A673 (cell line): Measurements from ENCODE around the gene DES. TPM values are rescaled to one million over a fixed set of nuclear protein-coding genes. Genes with fewer than 3 reads are reported as not detected.

Experiments used
- BruUV-seq: library from RNA; stranded (reverse); fragments of 400-500 nt; replicated peaks from 2 replicates; lab custom pipeline; 2021; lab: Mats Ljungman, UMichigan
- CTCF ChIA-PET: fragments of 300-600 bp; sonication (Branson Sonifier 250); formaldehyde crosslinking; loops from one replicate; lab custom pipeline; 2022; ENCODE audit warnings: antibody characterized with exemption; lab: Charles Lee
- POLR2A ChIA-PET: fragments of 300-600 bp; sonication (Branson Sonifier 250); formaldehyde crosslinking; loops from one replicate; lab custom pipeline; 2022; ENCODE audit warnings: antibody characterized with exemption; ENCODE audit not compliant: low non-redundant PET; lab: Charles Lee
- DNase-seq: peaks from one replicate; pipeline ENCODE4 v3.0.0-alpha.2; 2015; ENCODE audit warnings: low spot score
- H3K27ac ChIP-seq: fragments of 200-600 bp; sonication (generic); 2 replicates; pipeline ENCODE4 v1.5.1; 2016; ENCODE audit warnings: mixed run types, low read depth, mild to moderate bottlenecking, mixed read lengths, antibody characterized with exemption, low read length; ENCODE audit not compliant: poor library complexity, severe bottlenecking
- H3K27me3 ChIP-seq: fragments of 200-600 bp; sonication (generic); replicated peaks from 2 replicates; pipeline ENCODE4 v1.6.1; 2017; ENCODE audit warnings: mixed run types, low read depth, mild to moderate bottlenecking, mixed read lengths, antibody characterized with exemption, low read length; ENCODE audit not compliant: insufficient read depth, poor library complexity
- H3K36me3 ChIP-seq: fragments of 200-600 bp; sonication (generic); 2 replicates; pipeline ENCODE4 v1.6.1; 2016; ENCODE audit warnings: mixed run types, mild to moderate bottlenecking, mixed read lengths, antibody characterized with exemption, low read length; ENCODE audit not compliant: insufficient read depth, poor library complexity, severe bottlenecking
- H3K4me1 ChIP-seq: fragments of 200-600 bp; sonication (generic); 2 replicates; pipeline ENCODE4 v1.6.1; 2017; ENCODE audit warnings: mixed run types, mild to moderate bottlenecking, mixed read lengths, antibody characterized with exemption, low read length; ENCODE audit not compliant: insufficient read depth, poor library complexity, severe bottlenecking
- H3K4me3 ChIP-seq: fragments of 200-600 bp; sonication (generic); 2 replicates; pipeline ENCODE4 v1.5.1; 2016; ENCODE audit warnings: low read depth, mixed run types, mild to moderate bottlenecking, mixed read lengths, low read length; ENCODE audit not compliant: poor library complexity, severe bottlenecking
- H3K9me3 ChIP-seq: fragments of 200-600 bp; sonication (generic); 2 replicates; pipeline ENCODE4 v1.6.1; 2016; ENCODE audit warnings: mixed run types, low read depth, mild to moderate bottlenecking, mixed read lengths, antibody characterized with exemption, low read length; ENCODE audit not compliant: poor library complexity, severe bottlenecking
- CTCF ChIP-seq: fragments of 300-800, 200-600 bp; sonication (generic); conservative IDR thresholded peaks from 2 replicates; pipeline ENCODE4 v1.5.1; 2017; ENCODE audit warnings: low read depth, mild to moderate bottlenecking, antibody characterized with exemption, low read length, moderate library complexity, mixed read lengths
- EZH2 ChIP-seq: fragments of 200-600 bp; sonication (generic); IDR thresholded peaks from 2 replicates; pipeline ENCODE4 v1.6.1; 2017; ENCODE audit warnings: borderline replicate concordance, low read depth, mild to moderate bottlenecking, mixed read lengths, antibody characterized with exemption, low read length; ENCODE audit not compliant: poor library complexity, severe bottlenecking
- intact Hi-C: fragments of 100-400 bp; cut with micrococcal nuclease; formaldehyde crosslinking; loops from one replicate; pipeline ENCODE4 v1.10.0; 2022; ENCODE audit not compliant: unreplicated experiment
- total RNA-seq: library from RNA; stranded (reverse); gene quantifications from 2 replicates; pipeline ENCODE4 v1.2.3, GENCODE V29; 2021

DES gene
- total RNA-seq, 1 experiment from 2014 or later: not detected

GRCh38 chr2:219460424-219460926, 42.3 kb downstream of the DES start:
- no TSS peak for BruUV-seq
- DNase-seq: no peak
- Histone ChIP-seq H3K36me3 (no peaks in the 10 kb centered on the region), H3K9me3 (no peaks in the 10 kb centered on the region), H3K4me3 (no peak overlapping the region), H3K27ac (peak overlapping the region; percentile 37), H3K27me3 (no peaks in the 10 kb centered on the region), H3K4me1 (peaks cover 6% of the 10 kb centered on the region)
- ChIA-PET CTCF (interaction anchor here (0.6 kb wide), 1 partner anchor 72 kb away, joined by 3 read pairs; no protein-coding TSS in a partner anchor), POLR2A (no interaction called here)
- TF ChIP-seq CTCF (no peak), EZH2 (no peak)
- intact Hi-C loops: no loop called here

- H3K9me3 ChIP-seq: no peaks in the 10 kb centered on the region
- POLR2A ChIA-PET: interaction anchor here (0.6 kb wide), 1 partner anchor 9 kb away, joined by 8 read pairs; no protein-coding TSS in a partner anchor
- H3K27me3 ChIP-seq: no peaks in the 10 kb centered on the region
- no peaks in the 10 kb centered on the region for H3K36me3 ChIP-seq
- intact Hi-C loops: no loop called here
- H3K4me3 ChIP-seq: no peak overlapping the region
- no peak for DNase-seq
- H3K4me1 ChIP-seq: peaks cover 6% of the 10 kb centered on the region
- TF ChIP-seq EZH2 (no peak), CTCF (no peak)
- CTCF ChIA-PET: interaction anchor here (0.6 kb wide), 1 partner anchor 72 kb away, joined by 3 read pairs; no protein-coding TSS in a partner anchor
- peak overlapping the region; percentile 37 for H3K27ac ChIP-seq
- no TSS peak for BruUV-seq
These were observed 42.9 kb downstream of the DES start for GRCh38 chr2:219461047-219461514.

GRCh38 chr2:219461669-219462068, 43.5 kb downstream of the DES start:
- Histone ChIP-seq H3K36me3 (no peaks in the 10 kb centered on the region), H3K27ac (no peak overlapping the region), H3K4me3 (no peak overlapping the region), H3K27me3 (no peaks in the 10 kb centered on the region), H3K4me1 (peaks cover 6% of the 10 kb centered on the region), H3K9me3 (no peaks in the 10 kb centered on the region)
- ChIA-PET POLR2A (interaction anchor here (0.6 kb wide), 1 partner anchor 8 kb away, joined by 8 read pairs; no protein-coding TSS in a partner anchor), CTCF (no interaction called here)
- TF ChIP-seq CTCF (no peak), EZH2 (no peak)
- intact Hi-C loops: no loop called here
- DNase-seq: no peak
- BruUV-seq: no TSS peak
